ENCODE data around the gene L2HGDH. TPM values are rescaled to one million over a fixed set of nuclear protein-coding genes. Genes with fewer than 3 reads are reported as not detected.

Gene L2HGDH
- total and polyA plus RNA-seq, 2 of the 4 experiments (the other 2 are of a cell fraction): 3.1 to 3.8 TPM

DNA sequence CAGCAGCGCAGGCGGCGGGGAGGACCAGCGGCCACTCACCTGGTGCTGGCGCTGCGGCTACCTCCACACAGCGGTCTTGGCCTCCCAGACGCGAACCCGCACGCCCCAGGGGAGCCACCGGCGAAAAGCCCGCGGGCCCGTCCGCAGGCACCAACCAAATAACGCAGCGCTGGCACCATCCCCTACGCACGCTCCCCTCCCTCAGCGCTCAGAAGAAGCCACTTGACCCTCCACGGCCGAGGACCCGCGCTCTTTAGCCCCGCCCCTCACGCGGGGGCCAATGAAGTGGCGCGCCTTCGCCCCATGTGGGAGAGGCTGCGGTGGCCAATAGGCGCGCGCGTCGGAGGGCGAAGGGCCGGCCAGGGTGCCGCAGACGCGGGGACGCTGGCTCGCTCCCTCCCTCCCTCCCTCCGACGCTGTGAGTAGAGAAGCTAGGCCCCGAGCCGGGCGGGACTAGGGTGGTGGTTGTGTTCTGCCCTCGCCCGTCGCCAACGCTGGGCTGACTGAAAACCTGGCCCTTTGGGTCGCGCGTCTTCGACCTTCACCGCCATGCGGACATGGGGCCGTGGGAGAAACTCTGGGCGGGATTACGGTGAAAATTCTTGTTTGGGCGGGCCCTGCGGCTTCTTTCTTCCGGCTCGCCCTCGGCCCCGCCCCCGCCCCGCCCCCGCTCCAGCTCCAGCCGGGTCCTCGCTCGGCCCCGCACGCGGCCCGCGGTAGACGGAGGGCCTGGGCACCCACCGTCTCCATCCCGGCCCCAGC is at the start of gene L2HGDH, which contains the start of gene DMAC2L (continued):
- TF ChIP-seq USF2 (IDR thresholded peaks at IDR 0.05; ENCODE audit: low read depth, low read length) (peak; percentile 90), RAD21 (IDR thresholded peaks at IDR 0.05; ENCODE audit: low read length) (no peak), RFX5 (IDR thresholded peaks at IDR 0.05; ENCODE audit: low read depth, low read length) (no peak)

DNA sequence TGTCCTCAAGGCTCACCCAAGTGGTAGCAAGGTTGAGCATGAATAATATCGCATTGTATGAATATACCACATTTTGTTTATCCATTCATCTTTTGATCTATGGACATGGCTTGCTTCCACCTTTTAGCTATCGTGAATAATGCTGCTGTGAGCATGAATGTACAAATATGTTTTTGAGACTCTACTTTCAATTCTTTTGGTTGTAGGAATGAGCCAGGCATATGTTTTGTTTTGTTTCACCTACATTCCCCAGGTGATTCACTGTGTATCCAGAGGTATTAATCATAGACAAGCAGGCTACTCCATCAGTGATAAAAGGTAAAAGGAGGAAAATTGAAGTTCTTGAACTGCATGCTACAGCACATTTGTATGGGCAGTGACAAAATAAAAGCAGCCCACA is 48.8 kb upstream of the L2HGDH start:
- ATAC-seq (ENCODE audit: low read depth) (no peak), DNase-seq (no peak)
- POLR2A ChIA-PET (ENCODE audit: unreplicated experiment): no interaction called here
- Histone ChIP-seq H3K4me1 (ENCODE audit: control insufficient read depth, insufficient read depth, low read length) (peaks cover 5% of the 10 kb centered on the region), H2BK5ac (ENCODE audit: low read depth, low read length, poor library complexity, severe bottlenecking) (no peak overlapping the region), H3K9me3 (ENCODE audit: control insufficient read depth, insufficient read depth, low read length) (no peaks in the 10 kb centered on the region), H3K14ac (replicated peaks; ENCODE audit: low read depth, low read length) (no peak overlapping the region), H3K4me3 (ENCODE audit: insufficient read depth, low read depth, low read length) (no peak overlapping the region), H3K79me1 (ENCODE audit: low read depth in 1 of 2, low read length in 2 of 2) (no peaks in the 10 kb centered on the region), H3K27ac (ENCODE audit: insufficient read depth, low read length) (no peak overlapping the region), H2AK9ac (replicated peaks; ENCODE audit: low read depth, low read length, poor library complexity) (no peak overlapping the region), H2AFZ (replicated peaks; ENCODE audit: low read length, poor library complexity) (no peak overlapping the region), H3K4me2 (ENCODE audit: low read depth, low read length) (no peak overlapping the region), H3K4ac (ENCODE audit: low read depth, low read length) (no peak overlapping the region), H4K5ac (ENCODE audit: low read depth, low read length) (no peak overlapping the region), H3K27me3 (ENCODE audit: control insufficient read depth, insufficient read depth, low read length) (no peaks in the 10 kb centered on the region), H3K23ac (ENCODE audit: low read depth, low read length) (no peak overlapping the region), H3K36me3 (ENCODE audit: control insufficient read depth, insufficient read depth, low read length) (0 out of 2 replicates have a peak, but pooled peaks cover 3% of the 10 kb centered on the region), H3K56ac (ENCODE audit: extremely low read depth, insufficient read depth, low read length) (no peak overlapping the region), H3K18ac (ENCODE audit: low read depth, low read length) (no peak overlapping the region), H2BK15ac (ENCODE audit: low read depth, low read length) (no peak overlapping the region), H4K91ac (ENCODE audit: insufficient read depth, low read depth, low read length) (no peak overlapping the region), H3K9ac (ENCODE audit: low read depth, low read length) (no peak overlapping the region), H3K9me1 (ENCODE audit: insufficient read depth, low read length) (peaks cover 5% of the 10 kb centered on the region; the same call in 1 of the 2 replicates), H2AK5ac (ENCODE audit: low read depth, low read length) (no peak overlapping the region), H2BK20ac (ENCODE audit: low read depth, low read length) (no peak overlapping the region), H4K8ac (ENCODE audit: low read depth in 2 of 2, low read length in 2 of 2) (no peak overlapping the region), H4K20me1 (ENCODE audit: insufficient read depth, low read length) (no peaks in the 10 kb centered on the region), H2BK120ac (ENCODE audit: low read depth, low read length) (no peak overlapping the region)
- CTCF ChIA-PET: no interaction called here
- WGBS, 2 experiments (ENCODE audit: extremely low coverage in 2 of 2, insufficient read length in 1 of 2): no CpG with 5 or more reads among the region's 2 CpGs
- intact Hi-C loops (cut with micrococcal nuclease) (no loop called here), dilution Hi-C loops (cut with HindIII; ENCODE audit: low sequenced_read_pairs, unreplicated experiment) (no loop called here), in situ Hi-C loops (cut with MboI; ENCODE audit: low sequenced_read_pairs) (no loop called here)
- no TSS peak for BruUV-seq (replicated peaks)
- TF ChIP-seq MXI1 (IDR thresholded peaks at IDR 0.05; ENCODE audit: borderline replicate concordance, low read depth, low read length) (no peak), CEBPB (IDR thresholded peaks at IDR 0.05; ENCODE audit: low read depth, low read length) (no peak), RAD21 (IDR thresholded peaks at IDR 0.05; ENCODE audit: low read length) (no peak), CHD1 (IDR thresholded peaks at IDR 0.05; ENCODE audit: low read depth, low read length) (no peak), MAZ (IDR thresholded peaks at IDR 0.05; ENCODE audit: borderline replicate concordance, low read depth, low read length) (no peak), FOS (IDR thresholded peaks at IDR 0.05; ENCODE audit: low read depth, low read length) (no peak), BHLHE40 (IDR thresholded peaks at IDR 0.05; ENCODE audit: low read depth, low read length) (no peak), CTCF (conservative IDR thresholded peaks at IDR 0.05; ENCODE audit: low read depth, low read length) (no peak), SMC3 (IDR thresholded peaks at IDR 0.05; ENCODE audit: low read depth, low read length) (no peak), MAFK (IDR thresholded peaks at IDR 0.05; ENCODE audit: low read depth, low read length) (no peak), NFE2L2 (IDR thresholded peaks at IDR 0.05; ENCODE audit: low read depth, low read length) (no peak), RFX5 (IDR thresholded peaks at IDR 0.05; ENCODE audit: low read depth, low read length) (no peak), USF2 (IDR thresholded peaks at IDR 0.05; ENCODE audit: low read depth, low read length) (no peak)

Measured in IMR-90 (cell line).